Embryonic facial prominence (tissue), 1 donor: ENCODE results near the gene BCL11B.

Source experiments
- DNase-seq: peaks from one replicate; pipeline ENCODE4 v3.0.0-alpha.2; 2016; ENCODE audit errors: extremely low spot score

BCL11B gene

DNA sequence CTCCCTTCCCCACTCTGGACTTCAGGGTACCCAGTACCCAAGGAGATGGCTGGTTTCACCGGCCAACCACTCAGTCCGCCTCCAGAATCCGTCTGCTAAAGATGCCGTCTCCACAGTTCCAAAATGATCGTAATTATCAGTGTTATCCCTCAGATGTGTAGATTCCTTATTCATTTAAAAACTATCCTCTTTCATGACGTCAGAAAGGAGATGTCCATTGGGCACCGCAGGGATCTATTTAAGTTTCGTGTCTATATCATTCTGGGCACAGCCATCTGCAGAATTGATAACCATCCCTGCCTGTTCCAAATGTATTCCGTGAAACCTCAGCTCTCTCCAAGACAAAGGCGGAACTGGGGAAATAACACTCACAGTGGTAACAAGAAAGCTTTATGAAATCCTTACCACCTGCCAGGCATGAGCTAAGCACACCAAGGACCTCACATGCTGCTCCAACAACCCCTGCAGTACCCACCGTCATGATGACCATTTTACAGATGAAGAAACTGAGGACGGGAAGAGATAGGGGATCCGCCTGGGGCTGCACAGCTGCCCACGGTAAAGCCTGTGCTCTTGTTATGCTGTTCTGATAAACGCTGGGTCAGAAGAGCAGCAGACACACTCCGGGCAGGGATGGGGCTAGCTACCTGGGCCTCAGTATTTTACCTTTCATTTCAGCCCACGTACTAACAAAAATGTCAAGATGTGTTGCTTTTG, 90.0 kb downstream of the BCL11B start:
- no peak for DNase-seq

DNA sequence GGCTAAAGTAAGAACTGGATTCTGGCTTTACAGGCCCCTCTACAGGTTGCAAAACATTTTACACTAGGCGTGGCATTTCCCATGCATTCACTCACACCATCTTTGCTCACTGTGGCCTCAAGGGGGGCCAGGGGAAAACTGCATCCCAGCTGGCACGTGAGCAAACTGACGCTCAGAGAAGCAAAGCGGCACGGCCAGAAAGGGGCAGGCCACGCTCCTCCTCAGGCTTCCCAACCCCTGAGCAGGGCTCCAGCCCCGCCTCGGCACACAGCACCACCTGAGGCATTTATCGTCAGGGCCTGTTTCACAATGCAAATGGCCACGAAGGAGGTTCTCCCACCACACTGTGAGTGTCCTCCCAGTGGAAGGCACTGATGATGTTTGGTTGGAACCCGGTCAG, 90.8 kb downstream of the BCL11B start:
- no peak for DNase-seq

DNA sequence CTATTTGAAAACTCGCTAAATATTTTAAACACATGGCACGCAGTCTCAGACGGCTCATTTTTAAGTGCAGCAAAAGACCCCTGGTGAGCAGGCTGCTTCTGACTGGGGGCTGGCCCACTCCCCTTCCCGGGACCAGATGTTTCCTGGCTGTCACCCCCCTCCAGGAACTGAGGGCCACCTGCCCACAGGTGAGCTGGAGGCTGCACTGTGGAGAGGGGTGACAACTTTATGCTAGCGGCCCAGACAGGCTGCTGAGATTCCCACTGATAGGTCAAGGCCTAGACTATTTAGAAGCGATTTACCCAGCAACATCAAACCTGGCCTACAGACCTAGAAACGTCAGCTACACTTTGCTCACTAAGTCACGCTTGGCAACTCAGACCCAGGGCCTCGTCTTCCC, 92.1 kb downstream of the BCL11B start:
- DNase-seq = no peak

DNA sequence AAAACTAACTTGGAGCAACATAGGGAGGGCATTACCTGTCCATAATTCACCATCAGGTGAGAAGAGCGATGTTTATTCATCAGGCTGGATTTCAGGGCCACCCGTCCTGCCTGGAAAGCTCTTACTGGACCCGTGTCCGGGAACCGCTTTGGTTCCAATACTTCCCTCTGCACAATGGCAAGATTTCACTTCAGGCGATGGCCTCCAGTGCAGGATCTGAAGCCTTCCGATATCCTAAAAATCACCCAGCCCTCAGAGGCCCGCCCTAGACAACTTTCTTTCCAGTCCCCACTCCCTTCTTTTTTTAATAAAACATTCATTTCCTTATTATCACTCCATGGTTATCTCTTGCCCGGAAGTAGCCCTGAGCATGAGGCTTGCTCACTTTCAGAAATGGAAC, 92.5 kb downstream of the BCL11B start:
- DNase-seq = no peak

- no peak for DNase-seq
Measured at GRCh38 chr14:99177886-99178835, 93.8 kb downstream of the BCL11B start.

- no peak for DNase-seq
Measured at GRCh38 chr14:99177046-99177655, 94.8 kb downstream of the BCL11B start.

GRCh38 chr14:99176156-99176945, 95.6 kb downstream of the BCL11B start:
- no peak for DNase-seq

DNA sequence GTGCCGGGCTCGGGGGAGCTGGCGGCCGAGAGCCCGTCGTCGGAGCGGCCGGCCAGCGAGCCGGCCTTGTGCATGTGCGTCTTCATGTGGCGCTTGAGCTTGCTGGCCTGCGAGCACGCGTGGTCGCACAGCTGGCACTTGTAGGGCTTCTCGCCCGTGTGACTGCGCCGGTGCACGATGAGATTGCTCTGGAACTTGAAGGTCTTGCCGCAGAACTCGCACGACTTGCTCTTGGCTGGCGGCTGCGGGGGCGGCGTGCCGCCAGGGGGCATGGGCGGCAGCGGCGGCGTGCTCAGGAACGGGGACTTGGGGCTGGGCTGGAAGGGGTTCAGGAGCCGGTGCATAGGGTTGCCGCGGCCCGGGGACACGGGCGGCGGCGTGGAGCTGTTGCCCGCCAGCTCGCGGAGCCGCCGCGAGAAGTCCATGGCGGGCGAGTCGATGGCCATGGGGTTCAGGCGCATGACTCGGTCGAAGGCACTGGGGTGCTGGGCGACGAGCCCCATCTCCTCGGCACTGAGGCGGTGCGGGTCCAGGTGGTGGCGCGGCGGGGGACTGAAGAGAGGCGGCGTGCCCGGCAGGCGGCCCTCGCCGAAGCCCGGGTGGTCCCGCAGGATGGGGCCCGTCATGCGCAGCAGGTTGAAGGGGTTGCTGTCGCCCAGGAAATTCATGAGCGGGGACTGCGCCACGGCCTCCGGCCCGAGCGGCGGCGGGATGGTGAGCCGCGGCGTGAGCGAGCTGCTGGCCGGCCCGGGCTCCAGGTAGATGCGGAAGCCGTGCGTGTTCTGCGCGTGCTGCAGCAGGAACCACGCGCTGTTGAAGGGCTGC, 96.5 kb downstream of the BCL11B start:
- no peak for DNase-seq

GRCh38 chr14:99174770-99175319, 97.2 kb downstream of the BCL11B start:
- no peak for DNase-seq

DNA sequence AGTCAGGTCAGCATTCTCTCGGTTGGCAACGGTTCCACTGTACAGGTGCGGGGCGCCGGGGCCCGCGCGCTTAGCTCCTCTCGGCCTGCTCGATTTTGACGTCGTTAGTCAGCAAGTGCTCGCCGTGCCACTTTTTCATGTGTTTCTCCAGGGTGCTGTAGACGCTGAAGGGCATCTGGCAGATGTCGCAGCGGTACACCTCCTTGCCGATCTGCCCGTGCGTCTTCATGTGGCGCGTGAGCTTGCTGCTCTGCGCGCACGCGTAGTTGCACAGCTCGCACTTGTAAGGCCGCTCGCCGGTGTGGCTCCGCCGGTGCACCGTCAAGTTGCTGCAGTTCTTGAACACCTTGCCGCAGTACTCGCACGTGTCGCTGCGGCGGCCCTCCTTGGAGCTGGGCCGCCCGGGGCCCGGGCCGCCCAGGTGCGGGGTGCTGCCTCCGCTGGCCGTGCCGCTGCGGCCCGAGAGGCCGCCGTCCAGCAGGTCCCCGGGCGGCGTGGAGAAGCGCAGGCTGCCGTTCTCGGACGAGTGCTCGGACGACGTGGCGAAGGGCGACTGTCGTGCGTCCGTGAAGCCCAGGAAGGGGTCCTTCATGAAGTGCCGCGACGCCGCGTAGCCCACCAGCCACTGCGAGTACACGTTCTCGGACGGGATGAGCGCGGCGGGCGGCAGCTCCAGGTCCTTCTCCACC, 97.8 kb downstream of the BCL11B start:
- DNase-seq = no peak

- DNase-seq = no peak
Measured at GRCh38 chr14:99173506-99173905, 98.5 kb downstream of the BCL11B start.

DNA sequence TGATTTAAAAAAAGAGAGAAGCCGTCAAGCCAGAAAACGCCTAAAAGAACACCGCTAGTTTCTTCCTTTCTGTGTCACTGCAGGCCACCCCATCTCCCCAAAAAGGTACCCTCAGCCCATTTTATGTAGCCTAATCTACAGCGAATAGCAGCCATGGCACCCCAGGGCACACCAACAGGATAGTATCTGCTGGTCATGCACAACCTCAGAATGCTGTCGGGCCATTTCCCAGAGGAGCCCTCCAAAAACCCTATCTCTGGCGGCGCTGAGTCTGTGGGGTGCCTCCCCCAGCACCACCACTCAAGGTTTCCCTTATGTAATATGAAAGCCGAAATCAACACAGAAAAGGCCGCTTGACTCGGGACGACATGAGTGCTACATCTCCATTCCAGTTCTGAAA, 98.9 kb downstream of the BCL11B start:
- no peak for DNase-seq

GRCh38 chr14:99171396-99171795, 100.6 kb downstream of the BCL11B start:
- no peak for DNase-seq

DNA sequence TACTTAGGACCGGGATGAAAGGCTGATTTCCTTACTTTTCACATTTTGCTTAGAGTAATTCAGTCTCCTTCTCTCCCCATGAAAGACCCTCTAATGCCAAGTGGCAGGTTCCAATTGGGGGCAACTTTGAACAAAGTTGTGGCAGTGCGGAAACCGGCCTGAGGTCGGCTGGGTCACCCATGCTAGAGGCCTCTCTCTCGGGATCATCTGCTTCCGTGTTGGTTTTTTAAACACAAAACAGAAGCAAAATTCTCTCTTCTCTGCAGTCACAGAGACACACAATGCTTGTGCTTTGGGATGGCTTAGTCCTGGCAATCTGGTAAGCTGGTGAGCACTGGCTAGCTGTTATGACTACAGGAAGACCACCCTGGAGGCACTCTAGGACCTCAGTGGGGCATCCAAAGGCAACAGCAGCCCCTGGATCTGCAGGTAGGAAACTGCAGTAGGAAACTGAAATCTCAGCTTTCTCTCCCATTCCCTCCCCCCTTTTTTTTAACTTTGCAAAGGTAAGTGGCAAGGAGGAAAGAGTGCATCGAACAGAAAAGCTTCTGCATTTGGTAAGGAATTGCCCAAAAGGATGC, 102.1 kb downstream of the BCL11B start:
- no peak for DNase-seq

GRCh38 chr14:99168330-99168729, 103.7 kb downstream of the BCL11B start:
- DNase-seq = no peak

- DNase-seq = no peak
Measured at GRCh38 chr14:99166506-99166905, 105.5 kb downstream of the BCL11B start.

DNA sequence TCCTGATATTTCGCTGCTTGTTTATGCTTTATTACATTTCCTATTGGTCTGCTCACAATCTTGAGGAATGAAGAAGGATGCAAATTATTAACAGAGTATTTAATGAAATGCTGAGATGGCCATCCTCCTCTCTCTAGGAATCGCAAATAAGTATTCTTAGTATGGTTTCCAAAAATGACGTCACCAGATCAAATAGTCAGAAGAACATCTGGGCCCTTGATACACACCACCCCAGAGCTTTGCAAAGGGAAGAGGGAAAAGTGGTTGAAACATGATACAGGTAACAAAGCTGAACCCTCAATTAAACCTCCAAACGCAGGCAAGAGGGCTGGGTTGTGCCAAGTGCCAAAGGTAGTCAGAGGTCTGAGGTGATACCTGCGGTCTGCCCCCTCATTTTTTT, 107.3 kb downstream of the BCL11B start:
- DNase-seq = no peak

DNA sequence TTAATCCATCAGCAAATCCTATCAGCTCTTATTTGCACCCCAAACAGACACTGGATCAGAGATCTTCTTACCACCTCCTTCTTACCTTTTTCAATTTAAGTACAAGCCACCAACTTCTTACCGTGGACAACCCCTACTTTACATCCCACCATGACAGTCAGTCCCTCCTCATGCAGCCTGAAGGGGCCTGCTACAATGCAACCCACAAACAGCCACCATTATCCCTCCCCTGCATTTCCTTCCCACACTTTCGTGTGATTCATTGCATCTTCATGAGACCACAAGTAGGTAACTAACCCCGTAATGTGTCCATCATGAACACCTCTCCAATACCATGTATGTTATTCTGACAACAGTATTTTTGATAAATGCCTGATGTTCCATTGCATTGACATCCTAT, 108.6 kb downstream of the BCL11B start:
- DNase-seq = no peak
